ENCODE results near the gene PCYT2.

The PCYT2 gene

GRCh38 chr17:81854974-81855774, 56.0 kb downstream of the PCYT2 start:
- no peaks in the 10 kb centered on the region for H3K9me3 Mint-ChIP-seq
- H3K4me1 Mint-ChIP-seq = peaks cover 16% of the 10 kb centered on the region
- H3K27me3 Mint-ChIP-seq = no peaks in the 10 kb centered on the region
- H3K4me3 Mint-ChIP-seq = no peak overlapping the region
- H3K36me3 Mint-ChIP-seq = peaks cover 4% of the 10 kb centered on the region
- no peak overlapping the region for H3K27ac Mint-ChIP-seq

- H3K27ac Mint-ChIP-seq = no peak overlapping the region
Measured at GRCh38 chr17:81852237-81852636, 59.0 kb downstream of the PCYT2 start.

GRCh38 chr17:81851423-81851822, 59.8 kb downstream of the PCYT2 start:
- no peak overlapping the region for H3K27ac Mint-ChIP-seq
- H3K9me3 Mint-ChIP-seq = no peaks in the 10 kb centered on the region
- H3K4me3 Mint-ChIP-seq = no peak overlapping the region
- no peaks in the 10 kb centered on the region for H3K36me3 Mint-ChIP-seq
- no peaks in the 10 kb centered on the region for H3K4me1 Mint-ChIP-seq
- H3K27me3 Mint-ChIP-seq = no peaks in the 10 kb centered on the region

More at GRCh38 chr17:81852237-81852636, 59.0 kb downstream of the PCYT2 start:
- Mint-ChIP-seq H3K9me3 (no peaks in the 10 kb centered on the region), H3K4me1 (no peaks in the 10 kb centered on the region), H3K36me3 (no peaks in the 10 kb centered on the region), H3K4me3 (no peak overlapping the region), H3K27me3 (no peaks in the 10 kb centered on the region)
